ENCODE results near the gene ZNF541. TPM values are rescaled to one million over a fixed set of nuclear protein-coding genes. Genes with fewer than 3 reads are reported as not detected.

ZNF541 gene, protein sequence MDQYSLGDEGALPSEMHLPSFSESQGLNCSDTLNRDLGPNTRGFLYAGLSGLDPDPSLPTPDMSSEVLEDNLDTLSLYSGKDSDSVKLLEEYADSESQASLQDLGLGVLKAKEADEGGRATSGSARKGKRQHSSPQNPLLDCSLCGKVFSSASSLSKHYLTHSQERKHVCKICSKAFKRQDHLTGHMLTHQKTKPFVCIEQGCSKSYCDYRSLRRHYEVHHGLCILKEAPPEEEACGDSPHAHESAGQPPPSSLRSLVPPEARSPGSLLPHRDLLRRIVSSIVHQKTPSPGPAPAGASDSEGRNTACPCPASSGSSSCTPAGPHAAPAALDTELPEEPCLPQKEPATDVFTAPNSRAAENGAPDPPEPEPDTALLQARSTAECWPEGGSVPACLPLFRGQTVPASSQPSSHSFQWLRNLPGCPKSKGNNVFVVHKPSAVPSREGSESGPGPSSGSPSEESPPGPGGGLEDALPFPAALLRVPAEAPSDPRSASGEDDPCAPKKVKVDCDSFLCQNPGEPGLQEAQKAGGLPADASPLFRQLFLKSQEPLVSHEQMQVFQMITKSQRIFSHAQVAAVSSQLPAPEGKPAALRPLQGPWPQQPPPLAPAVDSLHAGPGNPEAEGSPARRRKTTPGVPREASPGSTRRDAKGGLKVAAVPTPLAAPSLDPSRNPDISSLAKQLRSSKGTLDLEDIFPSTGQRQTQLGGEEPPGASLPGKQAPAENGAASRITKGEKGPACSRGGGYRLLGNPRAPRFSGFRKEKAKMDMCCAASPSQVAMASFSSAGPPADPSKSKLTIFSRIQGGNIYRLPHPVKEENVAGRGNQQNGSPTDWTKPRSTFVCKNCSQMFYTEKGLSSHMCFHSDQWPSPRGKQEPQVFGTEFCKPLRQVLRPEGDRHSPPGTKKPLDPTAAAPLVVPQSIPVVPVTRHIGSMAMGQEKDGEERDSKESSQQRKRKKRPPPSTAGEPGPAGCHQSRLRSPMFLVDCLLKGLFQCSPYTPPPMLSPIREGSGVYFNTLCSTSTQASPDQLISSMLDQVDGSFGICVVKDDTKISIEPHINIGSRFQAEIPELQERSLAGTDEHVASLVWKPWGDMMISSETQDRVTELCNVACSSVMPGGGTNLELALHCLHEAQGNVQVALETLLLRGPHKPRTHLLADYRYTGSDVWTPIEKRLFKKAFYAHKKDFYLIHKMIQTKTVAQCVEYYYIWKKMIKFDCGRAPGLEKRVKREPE (N-terminal part only)
- 10 to 100 TPM in 3 of 9 donors, 1 to 10 TPM in 4, under 1 TPM in 2; 0.18 to 14.0 (median 4.0) TPM for total RNA-seq
- 10 to 100 TPM in 2 of 3 donors, under 1 TPM in 1; 0.18 to 14.5 (median 11.6) TPM for polyA plus RNA-seq
- long read RNA-seq, donor 1: 0 reads
- long read RNA-seq, donor 2: 0 reads
- long read RNA-seq, donor 3: 0 reads
- long read RNA-seq, donor 4, partial matches to known transcripts: 3 of 7 reads
- long read RNA-seq, donor 4, other reads (novel, unspliced or antisense): 4 of 7 reads
- long read RNA-seq, donor 5, partial matches to known transcripts: 1 of 7 reads
- long read RNA-seq, donor 5, other reads (novel, unspliced or antisense): 6 of 7 reads
- long read RNA-seq, donor 6: 0 reads
- long read RNA-seq, donor 7: 0 reads
- long read RNA-seq, donor 8: 0 reads
- long read RNA-seq, donor 9: 0 reads
- long read RNA-seq, donor 10, partial matches to known transcripts: 0 of 1 reads
- long read RNA-seq, donor 10, other reads (novel, unspliced or antisense): 0 of 1 reads

DNA sequence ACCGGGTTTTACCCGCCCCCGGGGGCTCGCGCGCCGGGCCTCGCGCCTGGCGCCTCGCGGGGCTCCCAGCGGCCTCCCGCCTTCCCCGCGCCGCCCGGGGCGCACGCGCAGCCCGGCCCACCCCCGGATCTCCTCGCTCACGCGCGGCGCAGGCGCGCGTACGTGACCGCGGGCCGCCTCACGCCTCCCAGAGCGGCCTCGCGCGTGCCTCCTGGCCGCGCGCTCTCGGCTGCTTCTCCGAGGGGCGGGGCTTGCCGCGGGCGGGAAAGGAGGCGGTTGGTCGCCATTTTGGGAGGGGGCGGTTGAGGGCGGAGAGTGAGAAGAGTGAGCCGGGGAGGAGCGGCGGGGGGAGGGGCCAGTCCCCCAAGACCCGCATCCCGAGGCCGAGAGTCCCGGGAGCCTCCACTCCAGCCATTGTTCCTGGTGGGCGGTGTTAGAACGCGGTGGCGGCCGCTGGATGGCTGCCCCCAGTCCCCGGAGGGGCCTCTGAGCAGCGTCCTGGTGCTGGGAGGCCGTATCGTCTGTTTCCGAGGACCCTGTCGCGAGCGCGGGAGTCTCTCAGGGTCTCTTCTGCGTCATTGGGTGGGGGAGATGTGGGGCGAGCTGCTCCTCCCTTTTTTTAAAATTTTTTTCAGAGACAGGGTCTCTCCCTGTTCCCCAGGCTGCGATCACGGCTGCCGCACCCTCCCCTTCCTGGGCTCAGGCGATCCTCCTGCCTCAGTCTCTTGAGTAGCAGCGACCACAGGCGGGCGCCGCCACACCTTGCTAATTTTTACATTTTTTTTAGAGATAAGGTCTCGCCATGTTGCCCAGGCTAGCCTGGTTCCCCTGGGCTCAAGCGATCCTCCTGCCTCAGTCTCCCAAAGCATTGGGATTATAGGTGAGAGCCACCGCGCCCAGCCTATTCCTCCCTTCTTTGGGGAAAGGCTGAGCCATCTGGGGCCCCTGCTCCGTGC is at the start of gene ZNF541:
ZNF541 (minus strand) TSS at position 78 of the 956 bp plus-strand sequence. CDS start 17,292 bp downstream, outside the sequence.
- Histone ChIP-seq H3K9me3 (replicated peaks in 1 of 3) (no peaks in the 10 kb centered on the region), H3K4me3 (peak within 1 kb of the TSS in 2 of 4 donors; percentile 26 to 41), H3K36me3 (replicated peaks in 1 of 2) (no peaks in the 10 kb centered on the region), H3K27me3 (no peaks in the 10 kb centered on the region), H3K4me1 (replicated peaks in 1 of 2) (peaks cover 0 to 5% of the 10 kb centered on the region in 2 donors), H3K27ac (no peak within 1 kb of the TSS)
- intact Hi-C loops (cut with DNase I): no loop called here
- TF ChIP-seq POLR2A (IDR thresholded peaks at IDR 0.05): no peak
- TF ChIP-seq, protein P1, sequence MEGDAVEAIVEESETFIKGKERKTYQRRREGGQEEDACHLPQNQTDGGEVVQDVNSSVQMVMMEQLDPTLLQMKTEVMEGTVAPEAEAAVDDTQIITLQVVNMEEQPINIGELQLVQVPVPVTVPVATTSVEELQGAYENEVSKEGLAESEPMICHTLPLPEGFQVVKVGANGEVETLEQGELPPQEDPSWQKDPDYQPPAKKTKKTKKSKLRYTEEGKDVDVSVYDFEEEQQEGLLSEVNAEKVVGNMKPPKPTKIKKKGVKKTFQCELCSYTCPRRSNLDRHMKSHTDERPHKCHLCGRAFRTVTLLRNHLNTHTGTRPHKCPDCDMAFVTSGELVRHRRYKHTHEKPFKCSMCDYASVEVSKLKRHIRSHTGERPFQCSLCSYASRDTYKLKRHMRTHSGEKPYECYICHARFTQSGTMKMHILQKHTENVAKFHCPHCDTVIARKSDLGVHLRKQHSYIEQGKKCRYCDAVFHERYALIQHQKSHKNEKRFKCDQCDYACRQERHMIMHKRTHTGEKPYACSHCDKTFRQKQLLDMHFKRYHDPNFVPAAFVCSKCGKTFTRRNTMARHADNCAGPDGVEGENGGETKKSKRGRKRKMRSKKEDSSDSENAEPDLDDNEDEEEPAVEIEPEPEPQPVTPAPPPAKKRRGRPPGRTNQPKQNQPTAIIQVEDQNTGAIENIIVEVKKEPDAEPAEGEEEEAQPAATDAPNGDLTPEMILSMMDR (IDR thresholded peaks at IDR 0.05): no peak
- DNase-seq: peak; percentile 44 to 79 (median 66)
- 16 to 50% (median 18%) methylated on average over 25 to 88 of the region's 89 CpGs for WGBS, 4 donors

DNA sequence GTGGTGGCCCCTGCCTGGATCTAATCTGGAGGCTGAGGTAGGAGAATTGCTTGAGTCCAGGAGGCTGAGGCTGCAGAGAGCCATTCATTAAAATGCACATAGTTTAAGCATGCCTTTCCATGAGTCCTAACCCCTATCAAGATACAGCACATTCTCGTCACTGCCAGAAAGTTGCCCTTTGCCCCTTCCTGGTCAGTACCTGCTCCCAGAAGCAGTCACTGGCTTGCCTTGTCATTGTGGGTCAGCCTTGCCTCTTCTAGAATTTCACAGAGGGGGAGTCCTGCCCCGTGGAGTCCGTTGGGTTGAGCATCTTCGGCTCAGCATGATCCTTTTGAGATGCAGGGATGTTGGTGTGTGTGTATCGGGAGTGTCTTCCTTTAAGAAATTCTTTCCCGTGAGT is 46.8 kb upstream of the ZNF541 start:
- WGBS, 4 donors: 84 to 92% (median 87%) methylated on average over 6 of the region's 6 CpGs
- TF ChIP-seq, protein P1 (IDR thresholded peaks at IDR 0.05): no peak
- TF ChIP-seq POLR2A (IDR thresholded peaks at IDR 0.05): no peak
- Histone ChIP-seq H3K4me3 (no peak overlapping the region), H3K27ac (no peak overlapping the region), H3K4me1 (replicated peaks in 1 of 2) (peaks cover 14 to 30% of the 10 kb centered on the region in 2 donors), H3K27me3 (no peaks in the 10 kb centered on the region), H3K36me3 (replicated peaks in 1 of 2) (no peaks in the 10 kb centered on the region), H3K9me3 (replicated peaks in 1 of 3) (no peaks in the 10 kb centered on the region)
- DNase-seq: no peak
- intact Hi-C loops (cut with DNase I): no loop called here

DNA sequence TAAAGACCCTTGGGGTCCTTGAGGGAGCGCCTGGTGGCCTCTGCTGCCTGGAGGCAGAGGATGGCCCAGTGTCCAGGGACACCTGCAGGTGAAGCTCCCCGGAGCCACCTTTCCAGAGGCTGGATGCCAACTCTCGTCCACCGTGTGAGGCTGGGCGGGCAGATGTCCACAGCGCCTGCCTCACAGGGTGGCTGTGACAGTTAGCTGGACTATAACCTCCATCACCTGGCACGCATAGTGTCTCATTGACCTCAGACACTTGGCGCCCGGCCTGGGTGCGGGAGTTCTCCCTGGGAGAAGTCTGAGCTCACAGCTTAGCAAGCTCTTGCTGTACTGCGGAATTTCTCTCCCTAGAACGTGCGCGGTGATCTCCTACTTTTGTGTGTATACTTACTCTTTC is 45.8 kb upstream of the ZNF541 start:
- TF ChIP-seq, protein P1 (IDR thresholded peaks at IDR 0.05): no peak
- no peak overlapping the region for H3K4me3 ChIP-seq
- WGBS, 4 donors: 31 to 45% (median 38%) methylated on average over 8 to 14 of the region's 14 CpGs
- intact Hi-C loops (cut with DNase I): no loop called here
- H3K27me3 ChIP-seq: no peaks in the 10 kb centered on the region
- H3K36me3 ChIP-seq (replicated peaks in 1 of 2): no peaks in the 10 kb centered on the region
- H3K4me1 ChIP-seq (replicated peaks in 1 of 2): peaks cover 11 to 20% of the 10 kb centered on the region in 2 donors
- H3K9me3 ChIP-seq (replicated peaks in 1 of 3): no peaks in the 10 kb centered on the region
- peak overlapping the region in 3 of 5 donors; percentile 34 to 60 (median 35) for H3K27ac ChIP-seq
- DNase-seq: peak; percentile 62 to 93 (median 86)
